DLD1 (cell line): Measurements from ENCODE around the gene C9orf43.
"Not testable (repeated sequence)": the region's sequence is repeated elsewhere in the genome, so short reads cannot be mapped to it uniquely, and the experiment has no call there.

Experiments used
- in situ Hi-C: cut with HindIII; loops from 2 replicates; pipeline ENCODE4 v1.10.0; 2017; ENCODE audit warnings: low sequenced_read_pairs

Gene C9orf43

DNA sequence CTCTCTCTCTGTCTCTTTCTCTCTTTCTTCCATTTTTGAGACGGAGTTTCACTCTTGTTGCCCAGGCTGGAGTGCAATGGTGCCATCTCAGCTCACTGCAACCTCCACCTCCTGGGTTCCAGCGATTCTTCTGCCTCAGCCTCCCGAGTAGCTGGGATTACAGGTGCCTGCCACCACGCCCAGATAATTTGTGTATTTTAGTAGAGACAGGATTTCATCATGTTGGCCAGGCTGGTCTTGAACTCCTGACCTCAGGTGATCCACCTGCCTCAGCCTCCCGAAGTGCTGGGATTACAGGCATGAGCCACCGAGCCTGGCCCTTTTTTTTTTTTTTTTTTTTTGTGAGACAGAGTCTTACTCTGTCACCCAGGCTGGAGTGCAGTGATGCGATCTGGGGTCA is 29.1 kb upstream of the C9orf43 start:
- in situ Hi-C loops: not testable (repeated sequence)

DNA sequence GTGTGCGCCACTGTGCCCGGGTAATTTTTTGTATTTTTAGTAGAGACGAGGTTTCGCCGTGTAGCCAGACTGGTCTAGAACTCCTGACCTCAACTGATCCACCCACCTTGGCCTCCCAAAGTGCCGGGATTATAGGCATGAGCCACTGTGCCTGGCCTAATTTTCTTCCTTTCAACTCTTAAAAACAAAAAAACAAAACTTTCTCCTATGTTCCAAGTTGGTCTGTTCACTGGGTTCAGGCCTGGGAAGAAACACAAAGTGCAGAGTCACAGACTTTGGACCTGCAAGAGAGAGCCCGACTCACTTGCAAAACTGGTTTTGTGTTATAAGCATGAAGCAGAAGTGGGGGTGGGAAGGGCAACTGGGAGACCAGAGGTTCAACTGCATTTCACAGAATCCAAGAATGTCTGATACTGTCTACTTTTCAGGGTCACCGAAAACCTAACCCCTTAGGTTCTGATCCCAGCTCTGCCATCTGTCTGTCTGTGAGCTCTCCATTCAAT is 28.6 kb upstream of the C9orf43 start:
- in situ Hi-C loops: no loop called here

DNA sequence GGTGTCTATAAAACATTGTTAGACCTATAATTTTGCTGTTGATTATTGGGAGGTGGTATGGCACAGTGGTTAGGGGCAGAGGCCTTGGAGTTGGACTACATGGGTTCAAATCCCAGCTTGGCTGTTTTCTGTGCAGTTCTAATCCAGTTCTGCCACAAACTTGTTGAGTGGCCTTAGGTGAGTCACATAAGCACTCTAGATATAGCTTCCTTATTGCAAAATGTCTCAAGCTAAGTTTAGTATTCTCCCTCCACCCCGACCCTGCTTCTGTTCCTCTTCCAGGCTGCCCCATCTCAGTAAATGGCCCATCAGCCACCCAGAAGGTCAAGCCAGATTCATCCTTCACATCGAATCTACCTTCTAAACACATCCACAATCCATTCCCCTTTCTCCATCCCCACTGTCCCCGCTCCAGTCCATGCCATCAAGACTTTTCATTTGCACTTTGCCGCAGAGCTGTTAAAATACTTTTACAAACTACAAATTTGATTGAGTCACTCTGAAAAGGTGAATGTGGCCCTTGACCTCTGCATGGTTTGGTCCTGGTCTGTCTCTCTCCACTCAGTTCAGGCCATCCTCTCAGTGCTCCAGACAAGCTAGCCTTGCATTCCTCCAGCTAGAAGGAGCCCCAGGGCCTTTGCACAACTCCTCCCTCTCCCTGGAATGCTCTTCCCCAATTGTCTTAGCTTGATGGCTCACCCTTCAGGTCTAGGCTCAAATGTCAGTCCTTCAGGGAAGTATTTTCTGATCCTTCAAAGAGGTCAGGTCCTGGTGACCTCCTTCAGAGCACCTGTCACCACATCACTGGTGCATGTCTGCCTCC is 23.8 kb upstream of the C9orf43 start:
- in situ Hi-C loops: no loop called here

DNA sequence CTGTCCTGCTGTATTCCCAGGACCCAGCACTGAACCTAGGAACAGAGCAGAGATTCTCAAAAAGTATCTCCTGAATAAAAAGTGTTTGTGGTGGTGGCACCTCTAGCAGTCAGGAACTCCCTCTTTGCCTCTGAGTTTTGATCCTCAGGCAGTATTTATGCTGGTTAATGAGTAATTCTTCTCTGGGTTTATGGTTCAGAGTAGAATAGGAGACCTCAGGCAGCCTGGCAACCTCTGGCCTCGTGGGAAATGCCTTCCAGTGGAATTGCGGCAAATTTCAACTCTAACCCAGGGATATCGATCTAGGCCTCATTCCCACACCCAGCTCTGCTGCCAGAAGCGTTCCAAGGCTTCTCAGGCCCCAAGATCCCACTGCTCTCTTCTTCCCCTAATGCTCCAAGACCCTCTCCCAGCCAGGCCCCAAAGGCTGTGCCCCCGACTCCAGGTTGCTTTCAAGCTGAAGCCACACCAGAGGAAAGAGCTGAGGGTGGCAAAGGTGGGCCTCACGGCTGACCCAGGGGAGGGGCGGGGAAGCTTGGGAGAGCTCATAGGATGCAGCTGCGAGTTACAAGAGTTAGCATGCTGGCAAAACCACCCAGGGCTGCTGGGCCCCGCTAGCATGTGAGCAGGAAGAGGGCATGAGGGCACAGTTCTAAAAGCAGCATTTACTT is 22.9 kb upstream of the C9orf43 start:
- in situ Hi-C loops: no loop called here

- in situ Hi-C loops: no loop called here
These were observed 21.7 kb upstream of the C9orf43 start for GRCh38 chr9:113388833-113389232.

DNA sequence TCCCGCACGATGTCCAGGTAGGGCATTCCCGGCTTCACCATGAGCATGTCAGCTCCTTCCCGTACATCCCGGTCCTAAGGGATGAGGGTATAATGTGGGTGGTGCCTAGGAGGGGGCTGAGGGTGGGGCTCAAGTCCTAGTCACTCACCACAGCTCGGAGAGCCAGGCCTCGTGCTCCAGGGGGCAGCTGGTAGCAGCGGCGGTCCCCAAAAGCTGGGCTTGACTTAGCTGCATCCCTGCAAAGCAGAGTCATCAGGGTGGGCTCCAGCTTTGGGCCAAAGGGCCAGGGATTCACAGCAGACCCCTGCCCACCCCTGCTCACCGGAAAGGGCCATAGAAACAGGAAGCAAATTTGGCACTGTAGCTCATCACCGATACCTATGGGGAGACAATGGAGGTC is 21.1 kb upstream of the C9orf43 start:
- in situ Hi-C loops: no loop called here

- in situ Hi-C loops: no loop called here
These were observed 20.2 kb upstream of the C9orf43 start for GRCh38 chr9:113390192-113390960.

GRCh38 chr9:113391917-113392316 is 18.6 kb upstream of the C9orf43 start:
- in situ Hi-C loops: no loop called here

- in situ Hi-C loops: no loop called here
These were observed 17.3 kb upstream of the C9orf43 start for GRCh38 chr9:113393281-113393680.

- in situ Hi-C loops: no loop called here
These were observed 15.3 kb upstream of the C9orf43 start for GRCh38 chr9:113395000-113395861.

DNA sequence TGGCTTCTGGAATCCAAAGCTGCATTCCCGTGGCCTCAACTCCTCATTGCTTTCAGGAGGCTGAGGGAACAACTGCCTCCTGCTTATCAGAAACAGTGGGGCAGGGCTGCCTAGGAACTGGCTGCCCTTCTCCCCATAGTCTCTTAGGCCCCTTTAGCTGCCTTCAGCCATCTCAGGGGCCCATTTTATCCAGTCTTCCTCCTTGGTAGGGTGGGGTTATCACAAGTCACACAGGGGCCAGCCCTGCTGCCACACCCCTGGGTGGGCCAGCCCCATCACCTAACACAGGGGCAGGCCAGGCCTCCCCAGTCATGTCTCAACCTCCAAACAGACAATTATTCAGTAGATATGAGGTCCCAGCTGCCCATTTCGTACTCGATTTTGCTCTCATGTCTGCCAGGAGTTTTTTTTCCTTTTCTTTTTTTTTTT is 13.3 kb upstream of the C9orf43 start:
- in situ Hi-C loops: no loop called here

GRCh38 chr9:113398796-113399195 is 11.8 kb upstream of the C9orf43 start:
- in situ Hi-C loops: no loop called here

DNA sequence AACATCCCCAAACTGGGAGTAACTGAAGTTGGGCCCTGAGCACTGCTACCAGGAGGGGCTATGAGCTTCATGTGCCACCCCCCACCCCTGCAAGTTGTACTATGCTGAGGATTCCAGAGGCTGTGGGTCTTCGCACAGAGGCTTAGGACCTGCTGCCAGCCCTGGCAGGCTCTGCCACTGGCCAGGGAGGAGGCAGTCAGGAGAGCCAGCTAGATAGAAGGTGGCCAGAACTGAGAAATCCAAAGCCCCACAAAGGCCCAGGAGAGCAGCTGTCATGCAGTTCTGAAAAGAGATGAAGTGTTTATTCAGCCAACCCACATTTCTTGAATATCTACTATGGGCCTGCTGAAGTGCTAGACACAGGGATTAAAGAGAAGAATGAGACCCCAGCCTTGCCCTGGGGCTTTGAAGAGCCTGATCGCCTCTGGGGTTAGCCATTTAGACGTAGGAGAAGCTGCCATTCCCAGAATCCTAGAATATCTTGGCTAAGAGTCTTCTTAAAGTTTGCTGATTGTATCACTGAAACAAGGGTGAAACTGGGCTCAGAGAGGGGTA is 10.8 kb upstream of the C9orf43 start:
- in situ Hi-C loops: loop anchor here (25.0 kb wide), 1 partner anchor 263 kb away; no protein-coding TSS in a partner anchor

GRCh38 chr9:113401027-113401792 is 9.3 kb upstream of the C9orf43 start, which contains the start of gene ALAD:
TSS of gene ALAD (minus strand) at chr9:113401284. CDS start at chr9:113393559, 7,725 bp downstream.
- in situ Hi-C loops: loop anchor here (25.0 kb wide), 1 partner anchor 261 kb away; no protein-coding TSS in a partner anchor

DNA sequence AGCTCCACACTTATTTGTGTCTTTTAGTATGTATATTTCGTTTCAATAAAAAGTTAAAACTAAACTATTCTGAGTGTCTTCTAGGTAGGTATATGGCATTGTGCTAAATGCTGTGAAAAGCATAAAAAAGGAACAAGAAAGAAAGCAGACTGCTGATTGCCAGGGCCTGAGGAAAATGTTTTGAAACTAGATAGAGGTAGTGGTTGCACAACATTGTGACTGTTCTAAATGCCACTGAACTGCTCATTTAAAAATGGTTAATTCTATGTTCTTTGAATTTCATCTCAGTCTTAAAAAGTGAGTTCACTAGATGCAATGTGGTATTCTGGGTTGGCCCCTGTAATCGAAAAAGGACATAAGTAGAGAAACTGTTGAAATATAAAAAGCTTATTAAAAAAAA is 6.9 kb upstream of the C9orf43 start:
- in situ Hi-C loops: loop anchor here (25.0 kb wide), 1 partner anchor 259 kb away; no protein-coding TSS in a partner anchor

GRCh38 chr9:113406353-113406752 is 4.2 kb upstream of the C9orf43 start:
- in situ Hi-C loops: loop anchor here (25.0 kb wide), 1 partner anchor 256 kb away; no protein-coding TSS in a partner anchor

- in situ Hi-C loops: loop anchor here (25.0 kb wide), 1 partner anchor 255 kb away; no protein-coding TSS in a partner anchor
These were observed 3.6 kb upstream of the C9orf43 start for GRCh38 chr9:113406873-113407511.

GRCh38 chr9:113409481-113409880 is 1.1 kb upstream of the C9orf43 start:
- in situ Hi-C loops: loop anchor here (25.0 kb wide), 1 partner anchor 253 kb away; no protein-coding TSS in a partner anchor
